OCI-LY1 (cell line): ENCODE measurements around the gene RNF11.
"Not testable (repeated sequence)": the region's sequence is repeated elsewhere in the genome, so short reads cannot be mapped to it uniquely, and the experiment has no call there.

Experiments used
- H2AFZ ChIP-seq: fragments of 200-600 bp; sonication (generic), shearing (Covaris generic); 2 replicates; pipeline ENCODE4 v1.6.0; 2014; ENCODE audit warnings: antibody characterized with exemption, mild to moderate bottlenecking, low read length
- H3F3A ChIP-seq: fragments of 200-600 bp; sonication (generic), shearing (Covaris generic); 2 replicates; pipeline ENCODE4 v1.6.0; 2014; ENCODE audit warnings: mild to moderate bottlenecking, antibody characterized with exemption, low read length, moderate library complexity; ENCODE audit not compliant: insufficient read depth
- H3K27ac ChIP-seq: fragments of 200-600 bp; sonication (generic); 2 replicates; pipeline ENCODE4 v1.5.1; 2014; ENCODE audit warnings: low read length, mixed run types, mild to moderate bottlenecking, low read depth; ENCODE audit not compliant: poor library complexity, severe bottlenecking
- H3K27me3 ChIP-seq: fragments of 200-600 bp; sonication (generic); 2 replicates; pipeline ENCODE4 v1.6.0; 2014; ENCODE audit warnings: antibody characterized with exemption, mild to moderate bottlenecking, low read length, moderate library complexity; ENCODE audit not compliant: insufficient read depth
- H3K36me3 ChIP-seq: fragments of 200-600 bp; sonication (generic); 2 replicates; pipeline ENCODE4 v1.6.1; 2014; ENCODE audit warnings: mild to moderate bottlenecking, antibody characterized with exemption, low read length, moderate library complexity, mixed read lengths; ENCODE audit not compliant: insufficient read depth
- H3K4me1 ChIP-seq: fragments of 200-600 bp; sonication (generic); 2 replicates; pipeline ENCODE4 v1.5.1; 2014; ENCODE audit warnings: mild to moderate bottlenecking, low read length, moderate library complexity; ENCODE audit not compliant: insufficient read depth, severe bottlenecking
- H3K4me2 ChIP-seq: fragments of 200-600 bp; sonication (generic), shearing (Covaris generic); 2 replicates; pipeline ENCODE4 v1.6.1; 2014; ENCODE audit warnings: low read length
- H3K4me3 ChIP-seq: fragments of 200-600 bp; sonication (generic); 2 replicates; pipeline ENCODE4 v1.5.1; 2014; ENCODE audit warnings: low read length, low read depth, mild to moderate bottlenecking, mixed read lengths; ENCODE audit not compliant: poor library complexity, severe bottlenecking
- H3K79me2 ChIP-seq: fragments of 200-600 bp; shearing (Covaris generic); 2 replicates; pipeline ENCODE4 v1.6.1; 2016; ENCODE audit warnings: mixed run types, low read length, mixed read lengths; ENCODE audit not compliant: insufficient read depth
- H3K9ac ChIP-seq: fragments of 200-600 bp; sonication (generic), shearing (Covaris generic); 2 replicates; pipeline ENCODE4 v1.6.1; 2014; ENCODE audit warnings: mild to moderate bottlenecking, low read length, mixed read lengths
- H3K9me2 ChIP-seq: fragments of 200-600 bp; sonication (generic), shearing (Covaris generic); 2 replicates; pipeline ENCODE4 v1.6.1; 2014; ENCODE audit warnings: low read depth, mild to moderate bottlenecking, low read length, mixed read lengths
- H3K9me3 ChIP-seq: fragments of 200-600 bp; shearing (Covaris generic); 2 replicates; pipeline ENCODE4 v1.6.1; 2014; ENCODE audit warnings: low read length, mixed read lengths
- H4K20me1 ChIP-seq: fragments of 200-600 bp; sonication (generic), shearing (Covaris generic); 2 replicates; pipeline ENCODE4 v1.6.0; 2016; ENCODE audit warnings: mild to moderate bottlenecking, low read length; ENCODE audit not compliant: insufficient read depth
- CTCF ChIP-seq: fragments of 200-600 bp; sonication (generic), shearing (Covaris generic); IDR thresholded peaks from 2 replicates; pipeline ENCODE4 v1.5.1; 2017; ENCODE audit warnings: mild to moderate bottlenecking, antibody characterized with exemption, low read length, moderate library complexity, mixed read lengths
- EZH2 ChIP-seq: fragments of 200-600 bp; sonication (generic), shearing (Covaris generic); IDR thresholded peaks from 2 replicates; pipeline ENCODE4 v1.8.0; 2017; ENCODE audit warnings: borderline replicate concordance, mixed run types, mild to moderate bottlenecking, antibody characterized with exemption, low read length, moderate library complexity, mixed read lengths

RNF11 gene

GRCh38 chr1:51231120-51231519 is 5.0 kb upstream of the RNF11 start:
- Histone ChIP-seq H4K20me1 (no peaks in the 10 kb centered on the region), H3K9ac (no peak overlapping the region), H3K27ac (no peak overlapping the region), H3K9me3 (no peaks in the 10 kb centered on the region), H3K4me2 (no peak overlapping the region), H2AFZ (no peak overlapping the region), H3K9me2 (no peaks in the 10 kb centered on the region), H3F3A (no peaks in the 10 kb centered on the region), H3K4me1 (peaks cover 18% of the 10 kb centered on the region), H3K27me3 (no peaks in the 10 kb centered on the region), H3K4me3 (no peak overlapping the region), H3K79me2 (no peaks in the 10 kb centered on the region), H3K36me3 (no peaks in the 10 kb centered on the region)
- TF ChIP-seq CTCF (no peak), EZH2 (no peak)

- no peaks in the 10 kb centered on the region for H3K9me3 ChIP-seq
- no peaks in the 10 kb centered on the region for H3K36me3 ChIP-seq
- TF ChIP-seq EZH2 (no peak), CTCF (no peak)
- H3K9me2 ChIP-seq, result no peaks in the 10 kb centered on the region
- H2AFZ ChIP-seq, result no peak overlapping the region
- H3K79me2 ChIP-seq, result no peaks in the 10 kb centered on the region
- no peak overlapping the region for H3K27ac ChIP-seq
- H3K4me3 ChIP-seq, result no peak overlapping the region
- H4K20me1 ChIP-seq, result no peaks in the 10 kb centered on the region
- H3F3A ChIP-seq, result no peaks in the 10 kb centered on the region
- peaks cover 22% of the 10 kb centered on the region for H3K4me1 ChIP-seq
- no peak overlapping the region for H3K9ac ChIP-seq
- no peaks in the 10 kb centered on the region for H3K27me3 ChIP-seq
- no peak overlapping the region for H3K4me2 ChIP-seq
Observed at GRCh38 chr1:51231896-51232295, 4.2 kb upstream of the RNF11 start.

- not testable (repeated sequence) for H3K79me2 ChIP-seq, H3K27ac ChIP-seq, H4K20me1 ChIP-seq, H3K4me3 ChIP-seq, H2AFZ ChIP-seq, H3K9me3 ChIP-seq, H3F3A ChIP-seq, H3K36me3 ChIP-seq, H3K9me2 ChIP-seq, H3K9ac ChIP-seq, H3K27me3 ChIP-seq
- Histone ChIP-seq H3K4me1 (peaks cover 32% of the 10 kb centered on the region), H3K4me2 (peak overlapping the region; percentile 79)
Observed at GRCh38 chr1:51234236-51234635, 1.8 kb upstream of the RNF11 start.

GRCh38 chr1:51234721-51235425 is 1.2 kb upstream of the RNF11 start:
- no peaks in the 10 kb centered on the region for H3K27me3 ChIP-seq
- no peak overlapping the region for H2AFZ ChIP-seq
- no peaks in the 10 kb centered on the region for H3F3A ChIP-seq
- peak overlapping the region; percentile 79 for H3K4me2 ChIP-seq
- no peaks in the 10 kb centered on the region for H3K36me3 ChIP-seq
- H3K9me3 ChIP-seq, result no peaks in the 10 kb centered on the region
- peaks cover 32% of the 10 kb centered on the region for H3K4me1 ChIP-seq
- no peaks in the 10 kb centered on the region for H3K9me2 ChIP-seq
- no peak overlapping the region for H3K9ac ChIP-seq
- no peak overlapping the region for H3K27ac ChIP-seq
- no peaks in the 10 kb centered on the region for H4K20me1 ChIP-seq
- H3K79me2 ChIP-seq, result no peaks in the 10 kb centered on the region
- H3K4me3 ChIP-seq, result peak overlapping the region; percentile 21
- no peak for TF ChIP-seq EZH2
- TF ChIP-seq CTCF, result no peak
